ENCODE data around the gene CAMK4.

Gene CAMK4

GRCh38 chr5:111236995-111237394 lies 12.8 kb downstream of the CAMK4 start:
- no peak for DNase-seq
- no peak for TF ChIP-seq CTCF (IDR thresholded peaks at IDR 0.05)
- Mint-ChIP-seq H3K9me3 (no peaks in the 10 kb centered on the region), H3K27ac (no peak overlapping the region), H3K4me3 (no peak overlapping the region), H3K27me3 (ENCODE audit: low read depth, poor library complexity) (peaks cover 9% of the 10 kb centered on the region), H3K36me3 (ENCODE audit: low read depth) (no peaks in the 10 kb centered on the region), H3K4me1 (no peaks in the 10 kb centered on the region)

DNA sequence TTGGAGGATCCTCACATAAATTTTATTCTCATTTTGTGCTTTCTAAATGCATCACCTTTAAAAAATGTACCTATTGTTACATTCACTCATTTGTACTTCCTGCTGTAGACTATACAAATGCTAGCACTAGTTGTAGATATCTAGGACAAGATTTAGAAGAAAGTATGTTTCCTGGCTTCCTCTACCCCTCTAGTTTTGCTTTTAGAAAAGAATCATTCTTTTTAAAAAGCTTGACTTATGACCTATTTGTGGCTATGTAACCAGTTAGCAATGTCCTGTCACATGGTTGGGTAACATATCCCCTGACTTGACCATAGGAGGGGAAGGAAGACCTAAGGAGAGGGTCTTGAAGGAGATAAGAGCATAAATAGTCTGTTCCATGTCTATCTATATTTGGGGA lies 13.3 kb downstream of the CAMK4 start:
- DNase-seq = no peak
- Mint-ChIP-seq H3K27ac (no peak overlapping the region), H3K9me3 (no peaks in the 10 kb centered on the region), H3K27me3 (ENCODE audit: low read depth, poor library complexity) (peaks cover 8% of the 10 kb centered on the region), H3K4me3 (no peak overlapping the region), H3K4me1 (no peaks in the 10 kb centered on the region), H3K36me3 (ENCODE audit: low read depth) (no peaks in the 10 kb centered on the region)
- no peak for TF ChIP-seq CTCF (IDR thresholded peaks at IDR 0.05)

DNA sequence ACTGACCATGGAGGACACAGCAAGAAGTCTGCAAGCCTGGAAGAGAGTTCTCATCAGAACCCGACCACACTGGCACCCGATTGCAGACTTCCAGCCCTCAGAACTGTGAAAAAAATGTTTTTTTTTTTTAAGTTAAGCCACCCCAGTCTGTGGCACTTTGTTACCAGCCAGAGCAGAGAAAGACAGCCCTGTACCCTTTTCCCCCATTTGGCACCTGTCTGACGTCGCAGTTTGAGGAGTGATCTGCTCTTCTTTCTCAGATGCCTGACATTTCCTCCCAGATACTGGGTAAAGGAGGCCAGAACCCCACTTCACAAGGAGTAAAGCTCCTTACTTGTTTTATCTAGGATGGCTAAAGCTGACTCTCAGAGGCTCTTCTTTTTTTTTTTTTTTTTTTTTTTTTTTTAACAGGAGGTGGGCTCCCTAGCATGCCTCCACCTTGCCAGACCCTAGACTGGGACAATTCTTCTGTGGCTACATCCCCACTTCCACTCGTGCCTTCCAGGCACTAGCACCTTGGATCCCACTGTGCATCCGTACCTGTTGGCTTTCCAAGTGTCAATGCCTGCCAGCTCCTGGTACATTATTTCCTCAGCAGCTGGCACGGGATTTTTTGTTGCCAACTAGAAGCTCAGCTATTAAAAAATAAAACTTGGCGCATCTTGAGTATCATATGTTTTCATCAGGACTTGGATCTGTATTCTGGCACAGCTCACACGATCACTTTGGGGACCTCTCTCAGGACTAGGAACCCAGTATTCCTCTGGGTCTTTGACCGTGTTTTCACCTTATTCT lies 14.4 kb downstream of the CAMK4 start:
- no peaks in the 10 kb centered on the region for H3K4me1 Mint-ChIP-seq
- peaks cover 11% of the 10 kb centered on the region for H3K27me3 Mint-ChIP-seq (ENCODE audit: low read depth, poor library complexity)
- no peak overlapping the region for H3K27ac Mint-ChIP-seq
- no peak for DNase-seq
- no peaks in the 10 kb centered on the region for H3K9me3 Mint-ChIP-seq
- no peak overlapping the region for H3K4me3 Mint-ChIP-seq
- H3K36me3 Mint-ChIP-seq (ENCODE audit: low read depth) = no peaks in the 10 kb centered on the region
- no peak for TF ChIP-seq CTCF (IDR thresholded peaks at IDR 0.05)

- no peak for DNase-seq
- Mint-ChIP-seq H3K27ac (no peak overlapping the region), H3K4me1 (no peaks in the 10 kb centered on the region), H3K4me3 (no peak overlapping the region), H3K27me3 (ENCODE audit: low read depth, poor library complexity) (peaks cover 9% of the 10 kb centered on the region), H3K9me3 (no peaks in the 10 kb centered on the region), H3K36me3 (ENCODE audit: low read depth) (no peaks in the 10 kb centered on the region)
- no peak for TF ChIP-seq CTCF (IDR thresholded peaks at IDR 0.05)
Measured at GRCh38 chr5:111241696-111242095, 17.5 kb downstream of the CAMK4 start.

DNA sequence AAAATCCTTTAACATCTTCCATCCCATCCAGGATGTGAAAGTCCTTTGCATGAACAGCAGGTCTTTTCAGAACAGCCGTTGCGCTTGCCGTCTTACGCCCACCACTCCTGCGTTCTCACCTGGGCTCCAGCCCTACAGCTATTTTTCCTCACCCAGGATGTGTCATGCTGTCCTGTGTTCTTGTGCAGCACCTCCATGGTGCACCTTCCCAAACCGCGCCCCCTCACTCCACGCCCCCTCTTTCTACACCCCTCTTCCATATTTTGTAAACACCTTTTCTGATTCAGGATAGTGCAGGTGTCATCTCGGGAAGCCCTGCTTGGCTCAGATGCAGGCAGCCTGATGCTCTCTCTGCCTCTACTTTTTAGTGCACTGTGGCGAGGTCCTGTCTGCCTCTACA lies 18.4 kb downstream of the CAMK4 start:
- Mint-ChIP-seq H3K4me3 (no peak overlapping the region), H3K27ac (no peak overlapping the region), H3K27me3 (ENCODE audit: low read depth, poor library complexity) (peaks cover 3% of the 10 kb centered on the region), H3K4me1 (no peaks in the 10 kb centered on the region), H3K9me3 (no peaks in the 10 kb centered on the region), H3K36me3 (ENCODE audit: low read depth) (no peaks in the 10 kb centered on the region)
- TF ChIP-seq CTCF (IDR thresholded peaks at IDR 0.05) = no peak
- DNase-seq = no peak

- no peak for TF ChIP-seq CTCF (IDR thresholded peaks at IDR 0.05)
- peaks cover 3% of the 10 kb centered on the region for H3K27me3 Mint-ChIP-seq (ENCODE audit: low read depth, poor library complexity)
- no peak overlapping the region for H3K4me3 Mint-ChIP-seq
- no peaks in the 10 kb centered on the region for H3K36me3 Mint-ChIP-seq (ENCODE audit: low read depth)
- no peak overlapping the region for H3K27ac Mint-ChIP-seq
- H3K4me1 Mint-ChIP-seq = no peaks in the 10 kb centered on the region
- DNase-seq = no peak
- H3K9me3 Mint-ChIP-seq = no peaks in the 10 kb centered on the region
Measured at GRCh38 chr5:111243318-111243717, 19.1 kb downstream of the CAMK4 start.
